ENCODE data around the gene AP2B1. TPM values are rescaled to one million over a fixed set of nuclear protein-coding genes. Genes with fewer than 3 reads are reported as not detected.

AP2B1 gene
- total and polyA plus RNA-seq, 9 of the 15 experiments (the other 6 are each of a cell fraction or from before 2014, with no cell fraction given) = 60.1 to 287 (median 105) TPM

DNA sequence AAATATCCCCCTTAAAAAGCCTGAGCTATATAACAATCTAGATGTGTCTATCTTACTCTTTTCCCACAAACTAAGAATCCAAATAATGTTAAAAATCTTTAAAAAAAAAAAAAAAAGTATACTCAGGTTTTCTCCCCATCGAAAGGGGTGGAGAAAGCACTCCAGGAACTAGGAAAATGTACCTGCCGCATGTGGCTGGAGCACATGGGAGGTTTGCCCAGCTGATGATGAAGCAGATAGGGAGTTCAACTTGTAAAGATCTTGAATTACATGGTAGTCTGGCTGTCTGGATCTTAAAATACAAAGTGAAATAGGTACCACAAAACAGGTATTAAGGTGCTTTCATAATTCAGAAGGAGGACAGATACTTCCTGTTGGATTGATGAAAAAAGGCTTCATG lies 17.7 kb upstream of the AP2B1 start (continued):
- TF ChIP-seq ZBTB40 (IDR thresholded peaks at IDR 0.05) (no peak), ZBTB40 (CRISPR knock-in tag; IDR thresholded peaks at IDR 0.05) (no peak), ATF6 (CRISPR knock-in tag; IDR thresholded peaks at IDR 0.05) (no peak), CEBPB (tag; IDR thresholded peaks at IDR 0.05) (no peak), SIN3A (IDR thresholded peaks at IDR 0.05; ENCODE audit: borderline replicate concordance in 2 of 2, control insufficient read depth in 1 of 2, low read depth in 2 of 2, low read length in 2 of 2) (peak; percentile 61 to 79; a peak in 2 of 4 replicates)

Data from K562 (cell line).